ENCODE data around the gene GJB3.
"Not testable (repeated sequence)": the region's sequence is repeated elsewhere in the genome, so short reads cannot be mapped to it uniquely, and the experiment has no call there.

Gene GJB3

DNA sequence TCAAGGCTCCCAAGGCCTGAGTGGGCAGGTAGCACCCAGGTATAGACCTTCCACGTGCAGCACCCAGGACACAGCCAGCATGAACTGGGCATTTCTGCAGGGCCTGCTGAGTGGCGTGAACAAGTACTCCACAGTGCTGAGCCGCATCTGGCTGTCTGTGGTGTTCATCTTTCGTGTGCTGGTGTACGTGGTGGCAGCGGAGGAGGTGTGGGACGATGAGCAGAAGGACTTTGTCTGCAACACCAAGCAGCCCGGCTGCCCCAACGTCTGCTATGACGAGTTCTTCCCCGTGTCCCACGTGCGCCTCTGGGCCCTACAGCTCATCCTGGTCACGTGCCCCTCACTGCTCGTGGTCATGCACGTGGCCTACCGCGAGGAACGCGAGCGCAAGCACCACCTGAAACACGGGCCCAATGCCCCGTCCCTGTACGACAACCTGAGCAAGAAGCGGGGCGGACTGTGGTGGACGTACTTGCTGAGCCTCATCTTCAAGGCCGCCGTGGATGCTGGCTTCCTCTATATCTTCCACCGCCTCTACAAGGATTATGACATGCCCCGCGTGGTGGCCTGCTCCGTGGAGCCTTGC is 19.7 kb upstream of the GJB3 start:
- no peak for DNase-seq

GRCh38 chr1:34761776-34762307 is 19.2 kb upstream of the GJB3 start:
- DNase-seq, result no peak

GRCh38 chr1:34762474-34763141 is 18.4 kb upstream of the GJB3 start:
- DNase-seq, result peak; percentile 55

- peak; percentile 75 for DNase-seq
These were observed 17.8 kb upstream of the GJB3 start for GRCh38 chr1:34763142-34763781.

DNA sequence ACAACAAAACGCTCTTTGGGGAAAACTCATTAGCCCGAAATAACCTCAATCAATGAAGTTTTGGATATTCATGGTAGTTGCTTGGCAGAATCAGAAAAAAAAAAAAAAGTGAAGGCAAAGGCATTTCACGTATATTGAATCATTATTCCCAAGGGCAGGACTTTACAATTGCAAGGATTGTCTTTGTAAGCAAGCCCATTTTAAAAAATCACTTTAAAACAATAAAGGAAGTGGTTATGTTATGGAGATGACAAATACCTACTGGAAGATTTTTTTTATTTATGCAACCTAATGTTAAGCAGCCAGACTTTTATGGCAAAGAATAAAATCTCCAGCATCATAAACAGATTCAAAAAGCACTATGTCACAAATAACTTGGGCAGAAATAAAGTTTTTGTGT is 12.2 kb upstream of the GJB3 start:
- no peak for DNase-seq

- no peak for DNase-seq
These were observed 10.0 kb upstream of the GJB3 start for GRCh38 chr1:34770891-34771504.

DNA sequence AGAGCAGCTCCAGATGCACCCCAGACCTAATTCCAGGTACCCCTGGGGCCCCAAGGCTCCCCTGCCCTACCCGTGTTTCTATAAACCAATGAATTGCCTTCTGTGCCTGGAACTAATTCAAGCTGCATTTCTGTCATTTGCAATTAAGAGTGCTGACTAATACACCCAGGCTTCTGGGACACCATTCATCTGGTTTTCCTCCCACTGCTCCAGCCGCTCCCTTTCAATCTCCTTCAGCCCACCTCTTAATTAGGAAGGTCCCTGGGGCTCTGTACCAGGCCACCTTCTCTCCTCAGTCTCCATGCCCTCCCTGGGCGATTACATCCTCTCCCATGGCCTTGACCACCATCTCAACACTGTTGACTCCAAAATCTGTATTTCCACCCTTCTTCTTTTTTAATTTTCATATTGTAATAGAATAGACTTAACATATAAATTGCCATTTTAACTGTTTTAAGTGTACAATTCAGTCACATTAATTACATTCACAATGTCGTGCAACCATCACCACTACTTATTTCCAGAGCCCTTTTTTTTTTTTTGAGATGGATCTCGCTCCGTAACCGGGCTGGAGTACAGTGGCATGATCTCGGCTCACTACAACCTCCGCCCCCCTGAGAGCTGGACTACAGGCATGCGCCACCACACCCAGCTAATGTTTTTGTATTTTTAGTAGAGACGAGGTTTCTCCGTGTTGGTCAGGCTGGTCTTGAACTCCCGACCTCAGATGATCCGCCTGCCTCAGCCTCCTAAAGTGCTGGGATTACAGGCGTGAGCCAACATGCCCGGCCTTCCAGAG is 9.2 kb upstream of the GJB3 start:
- no peak for DNase-seq

GRCh38 chr1:34773114-34773513 is 7.9 kb upstream of the GJB3 start:
- DNase-seq, result not testable (repeated sequence)

GRCh38 chr1:34774957-34775356 is 6.1 kb upstream of the GJB3 start:
- no peak for DNase-seq

DNA sequence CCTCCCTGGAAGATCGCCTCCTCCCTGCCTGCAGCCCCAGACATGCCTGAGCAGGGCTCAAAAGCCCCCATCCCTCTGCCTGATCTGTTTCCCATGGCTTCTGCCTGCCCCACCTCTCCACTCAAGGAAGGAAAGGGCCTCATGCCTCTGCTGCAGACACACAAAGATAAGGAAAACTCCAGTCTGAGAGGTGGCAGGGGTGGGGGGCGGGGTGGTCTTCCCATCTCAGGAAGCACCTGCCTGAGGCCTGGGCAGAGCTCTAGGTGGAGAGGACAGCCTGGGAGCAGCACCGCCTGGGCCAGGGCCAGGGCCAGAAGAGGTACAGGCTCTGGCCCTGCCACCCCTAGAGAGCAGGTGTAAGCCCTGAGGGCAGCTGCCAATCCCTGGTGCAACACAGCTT is 4.1 kb upstream of the GJB3 start:
- no peak for DNase-seq

DNA sequence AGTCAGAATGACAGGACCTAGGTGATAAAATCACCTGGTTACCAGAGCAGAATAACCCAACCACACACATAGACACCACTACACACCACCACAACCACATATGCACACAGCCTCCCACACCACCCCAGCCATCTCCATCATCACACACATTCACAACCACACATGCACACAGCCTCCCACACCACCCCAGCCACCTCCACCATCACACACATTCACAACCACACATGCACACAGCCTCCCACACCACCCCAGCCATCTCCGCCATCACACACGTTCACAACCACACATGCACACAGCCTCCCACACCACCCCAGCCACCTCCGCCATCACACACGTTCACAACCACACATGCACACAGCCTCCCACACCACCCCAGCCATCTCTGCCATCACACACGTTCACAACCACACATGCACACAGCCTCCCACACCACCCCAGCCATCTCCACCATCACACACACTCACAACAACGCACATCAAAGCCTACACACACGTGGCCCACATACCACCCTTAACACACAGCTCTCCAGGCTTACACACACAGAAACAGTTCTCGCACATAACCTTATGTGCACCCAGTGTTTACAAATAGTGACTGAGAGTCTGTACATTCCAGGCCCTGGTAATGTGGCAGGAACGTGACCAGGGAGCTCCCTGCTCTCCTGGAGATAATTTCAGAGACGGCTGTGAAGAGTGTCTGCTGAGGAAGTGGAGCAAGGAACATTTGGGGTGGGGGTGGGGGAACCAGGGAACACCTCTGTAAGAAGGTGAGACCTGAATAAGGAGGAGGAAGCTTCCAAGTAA is 3.3 kb upstream of the GJB3 start:
- DNase-seq, result no peak

GRCh38 chr1:34778381-34778780 is 2.6 kb upstream of the GJB3 start:
- DNase-seq, result no peak

DNA sequence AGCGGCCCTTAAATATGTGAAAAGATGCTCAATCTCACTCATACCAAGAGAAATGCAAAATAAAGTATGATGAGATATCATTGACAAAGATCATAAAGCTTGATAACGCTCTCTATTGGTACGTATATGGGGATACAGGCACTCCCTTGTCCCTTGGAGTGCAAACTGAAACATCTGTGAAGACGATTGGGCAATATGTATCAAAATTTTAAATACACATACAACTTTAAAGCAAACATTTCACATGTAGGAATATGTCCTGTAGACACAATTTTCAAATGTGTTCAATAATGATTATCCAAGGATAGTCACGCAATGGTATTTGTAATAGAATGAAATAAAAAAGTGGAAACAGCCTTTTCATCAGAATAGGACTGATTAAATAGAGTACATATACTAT is 2.0 kb upstream of the GJB3 start:
- no peak for DNase-seq

GRCh38 chr1:34779526-34779925 is 1.5 kb upstream of the GJB3 start:
- peak; percentile 41 for DNase-seq

DNA sequence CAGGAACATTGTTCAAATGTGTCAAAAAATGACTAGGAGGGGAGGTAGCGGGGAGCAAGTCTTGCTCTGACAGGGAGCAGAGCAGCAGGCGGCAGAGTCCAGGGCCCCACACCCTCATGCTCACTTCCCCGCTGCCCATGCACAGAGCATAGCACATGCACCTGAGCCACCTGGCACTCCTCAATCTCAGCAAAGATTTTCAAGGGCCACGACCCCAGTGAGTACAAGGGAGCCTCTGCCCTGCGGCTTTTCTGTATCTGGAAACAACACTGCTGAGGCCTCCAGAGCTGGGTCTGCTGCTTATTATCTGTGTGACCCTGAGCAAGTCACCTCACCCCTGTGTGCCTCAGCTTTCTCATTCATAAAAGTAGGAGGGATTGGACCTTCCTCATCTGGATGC is 1.1 kb upstream of the GJB3 start:
- DNase-seq, result no peak

DNA sequence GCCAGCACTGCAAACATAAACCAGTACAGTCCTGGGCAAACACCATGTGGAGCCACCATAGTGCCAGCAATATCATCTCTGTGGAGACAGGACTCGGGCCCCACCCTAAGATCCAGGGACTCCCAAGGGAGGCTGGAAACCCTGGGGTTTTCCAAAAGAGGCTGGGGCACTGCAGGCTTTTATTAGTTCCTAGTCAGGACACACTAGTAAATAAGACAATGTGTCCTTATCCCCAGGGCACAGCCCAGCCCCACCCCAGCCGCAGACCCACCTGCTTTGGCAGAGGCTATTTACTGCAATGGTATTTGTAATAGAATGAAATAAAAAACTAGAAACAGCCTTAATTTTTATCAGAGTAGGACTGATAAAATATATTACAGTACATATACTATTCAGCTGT is 486 bp upstream of the GJB3 start:
- DNase-seq, result no peak

DNA sequence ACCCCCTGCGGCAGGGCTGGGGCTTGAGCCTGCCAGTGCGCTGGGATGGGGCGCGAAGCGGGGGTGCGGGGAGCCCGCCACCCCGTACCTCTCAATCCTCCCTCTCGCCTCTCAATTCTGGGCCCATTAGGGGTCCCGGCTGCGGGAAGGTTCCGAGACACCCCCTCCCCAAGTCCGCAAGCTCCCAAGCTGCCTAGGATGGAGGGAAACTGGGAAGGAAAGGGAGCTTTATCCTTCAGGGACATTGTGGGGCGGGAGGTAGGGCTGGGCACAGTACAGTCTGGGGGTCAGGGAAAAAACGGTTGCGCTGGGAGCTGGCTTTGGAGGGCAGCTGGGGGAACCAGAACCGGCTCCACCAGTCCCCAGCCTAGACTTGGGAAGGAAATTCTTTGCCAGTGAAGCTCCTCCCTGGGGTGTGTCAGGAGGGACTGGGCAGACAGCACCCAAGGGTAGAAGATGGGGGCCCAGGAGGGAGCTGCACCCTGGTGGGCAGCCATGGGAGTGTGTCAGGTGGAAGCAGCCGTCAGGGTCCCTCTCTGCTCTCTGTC is 904 bp downstream of the GJB3 start:
- DNase-seq, result no peak

GRCh38 chr1:34784751-34785221 is 3.8 kb downstream of the GJB3 start:
- no peak for DNase-seq

DNA sequence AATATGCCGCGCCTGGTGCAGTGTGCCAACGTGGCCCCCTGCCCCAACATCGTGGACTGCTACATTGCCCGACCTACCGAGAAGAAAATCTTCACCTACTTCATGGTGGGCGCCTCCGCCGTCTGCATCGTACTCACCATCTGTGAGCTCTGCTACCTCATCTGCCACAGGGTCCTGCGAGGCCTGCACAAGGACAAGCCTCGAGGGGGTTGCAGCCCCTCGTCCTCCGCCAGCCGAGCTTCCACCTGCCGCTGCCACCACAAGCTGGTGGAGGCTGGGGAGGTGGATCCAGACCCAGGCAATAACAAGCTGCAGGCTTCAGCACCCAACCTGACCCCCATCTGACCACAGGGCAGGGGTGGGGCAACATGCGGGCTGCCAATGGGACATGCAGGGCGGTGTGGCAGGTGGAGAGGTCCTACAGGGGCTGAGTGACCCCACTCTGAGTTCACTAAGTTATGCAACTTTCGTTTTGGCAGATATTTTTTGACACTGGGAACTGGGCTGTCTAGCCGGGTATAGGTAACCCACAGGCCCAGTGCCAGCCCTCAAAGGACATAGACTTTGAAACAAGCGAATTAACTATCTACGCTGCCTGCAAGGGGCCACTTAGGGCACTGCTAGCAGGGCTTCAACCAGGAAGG is 4.3 kb downstream of the GJB3 start:
- DNase-seq, result no peak

DNA sequence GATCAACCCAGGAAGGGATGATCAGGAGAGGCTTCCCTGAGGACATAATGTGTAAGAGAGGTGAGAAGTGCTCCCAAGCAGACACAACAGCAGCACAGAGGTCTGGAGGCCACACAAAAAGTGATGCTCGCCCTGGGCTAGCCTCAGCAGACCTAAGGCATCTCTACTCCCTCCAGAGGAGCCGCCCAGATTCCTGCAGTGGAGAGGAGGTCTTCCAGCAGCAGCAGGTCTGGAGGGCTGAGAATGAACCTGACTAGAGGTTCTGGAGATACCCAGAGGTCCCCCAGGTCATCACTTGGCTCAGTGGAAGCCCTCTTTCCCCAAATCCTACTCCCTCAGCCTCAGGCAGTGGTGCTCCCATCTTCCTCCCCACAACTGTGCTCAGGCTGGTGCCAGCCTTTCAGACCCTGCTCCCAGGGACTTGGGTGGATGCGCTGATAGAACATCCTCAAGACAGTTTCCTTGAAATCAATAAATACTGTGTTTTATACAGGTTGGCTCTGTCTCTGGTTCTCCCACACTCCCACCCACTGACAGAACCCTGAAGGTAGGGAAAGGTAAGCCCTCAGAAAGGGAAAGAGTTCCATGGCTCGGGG is 5.0 kb downstream of the GJB3 start:
- DNase-seq, result no peak
